AG09309 (cell line): ENCODE results near the gene NCK1.

Experiments
- DNase-seq: peaks from one replicate; pipeline ENCODE4 v3.0.0-alpha.2; 2010; ENCODE audit warnings: low read depth
- H3K4me3 ChIP-seq: 2 replicates; pipeline ENCODE4 v1.5.1; 2011; ENCODE audit warnings: mild to moderate bottlenecking, low read depth, low read length, moderate library complexity; ENCODE audit not compliant: control insufficient read depth
- CTCF ChIP-seq: IDR thresholded peaks from 2 replicates; pipeline ENCODE4 v1.5.1; 2011; ENCODE audit warnings: mild to moderate bottlenecking, low read depth, low read length, inconsistent platforms; ENCODE audit not compliant: insufficient read depth, control insufficient read depth; ENCODE audit errors: missing control alignments

The NCK1 gene

GRCh38 chr3:136925425-136926190 lies 63.6 kb downstream of the NCK1 start:
- no peak for DNase-seq
- no peak overlapping the region for H3K4me3 ChIP-seq
- TF ChIP-seq CTCF = no peak

GRCh38 chr3:136928240-136928639 lies 66.2 kb downstream of the NCK1 start:
- DNase-seq = no peak
- no peak overlapping the region for H3K4me3 ChIP-seq
- TF ChIP-seq CTCF = no peak

GRCh38 chr3:136929977-136930670 lies 68.1 kb downstream of the NCK1 start:
- TF ChIP-seq CTCF = no peak
- H3K4me3 ChIP-seq = no peak overlapping the region
- no peak for DNase-seq

GRCh38 chr3:136931606-136932005 lies 69.6 kb downstream of the NCK1 start:
- no peak for TF ChIP-seq CTCF

GRCh38 chr3:136932523-136932922 lies 70.5 kb downstream of the NCK1 start:
- no peak for DNase-seq
- H3K4me3 ChIP-seq = no peak overlapping the region
- TF ChIP-seq CTCF = no peak

More at GRCh38 chr3:136931606-136932005, 69.6 kb downstream of the NCK1 start:
- H3K4me3 ChIP-seq = no peak overlapping the region
- no peak for DNase-seq

- TF ChIP-seq CTCF = no peak
- DNase-seq = no peak
- no peak overlapping the region for H3K4me3 ChIP-seq
Observed at GRCh38 chr3:136932978-136933772, 71.2 kb downstream of the NCK1 start.
